A549 (cell line): ENCODE results near the gene GNA12. TPM values are rescaled to one million over a fixed set of nuclear protein-coding genes. Genes with fewer than 3 reads are reported as not detected.

ENCODE experiments used
- ATAC-seq, 2 experiments: fragments of 200-7000 bp in 1 of 2; fragments of >200 bp in 1 of 2; cut with Nextera tagmentation in 1 of 2; cut with Tn5 transposase in 1 of 2; 3 replicates each; pipeline versions ENCODE4 v1.8.0 to v1.9.1; 2018 to 2020; ENCODE audit warnings: mild to moderate bottlenecking in 1 of 2, moderate library complexity in 1 of 2
- CTCF ChIA-PET: fragments of 300-600 bp; sonication (Branson Sonifier 250); formaldehyde crosslinking; extraction: SDS; loops from one replicate; lab custom pipeline; 2021; ENCODE audit warnings: antibody characterized with exemption, inconsistent platforms; lab: Yijun Ruan, JAX
- POLR2A ChIA-PET: fragments of 350-600 bp; formaldehyde crosslinking; extraction: SDS; loops from one replicate; lab custom pipeline; 2021; ENCODE audit warnings: antibody characterized with exemption, inconsistent platforms; lab: Yijun Ruan, JAX
- DNase-seq, 2 experiments: peaks; one replicate each; pipeline versions ENCODE4 v3.0.0 to v3.0.0-alpha.2; 2011 to 2016; ENCODE audit warnings: low read depth in 1 of 2, low spot score in 1 of 2
- FAIRE-seq: peaks from 2 replicates; lab custom pipeline; 2011; peaks lifted over from hg19 to GRCh38; lab: Jason Lieb, UNC
- H3K27ac ChIP-seq, 2 experiments: fragments of >200 bp; sonication (Bioruptor Twin); formaldehyde crosslinking; 3 replicates each; pipeline ENCODE4 v1.5.1; 2016 to 2017
- H3K4me1 ChIP-seq: fragments of >200 bp; sonication (Bioruptor Twin); formaldehyde crosslinking; 3 replicates; pipeline ENCODE4 v1.6.1; 2016
- H3K4me2 ChIP-seq: fragments of >200 bp; sonication (Bioruptor Twin); formaldehyde crosslinking; 3 replicates; pipeline ENCODE4 v1.6.1; 2016
- H3K4me3 ChIP-seq: fragments of >200 bp; sonication (Bioruptor Twin); formaldehyde crosslinking; 3 replicates; pipeline ENCODE4 v1.5.1; 2016
- H3K9me3 ChIP-seq: fragments of >200 bp; sonication (Bioruptor Twin); formaldehyde crosslinking; 3 replicates; pipeline ENCODE4 v1.6.1; 2016
- CEBPB ChIP-seq, 2 experiments: fragments of >200 bp in 1 of 2; sonication (Bioruptor Twin) in 1 of 2; formaldehyde crosslinking in 1 of 2; IDR thresholded peaks; 2 replicates each; pipeline ENCODE4 v1.6.1; 2012 to 2016
- EHF ChIP-seq: fragments of 250-450 bp; sonication (Bioruptor Pico); IDR thresholded peaks from 2 replicates; pipeline ENCODE4 v1.5.0; 2020; ENCODE audit warnings: mild to moderate bottlenecking
- EHMT2 ChIP-seq: fragments of 200-600 bp; sonication (generic); IDR thresholded peaks from 2 replicates; pipeline ENCODE4 v1.6.1; 2016; ENCODE audit warnings: antibody characterized with exemption, low read depth, mild to moderate bottlenecking, moderate library complexity
- EP300 ChIP-seq, 2 experiments: fragments of >200 bp; sonication (Bioruptor Twin); formaldehyde crosslinking; IDR thresholded peaks; 2 replicates in 1 of 2; 3 replicates in 1 of 2; pipeline ENCODE4 v1.6.1; 2016 to 2017
- FOSB ChIP-seq: fragments of 250-450 bp; sonication (Bioruptor Pico); IDR thresholded peaks from 2 replicates; pipeline ENCODE4 v1.5.0; 2020; ENCODE audit warnings: mild to moderate bottlenecking, moderate library complexity
- HDAC2 ChIP-seq: fragments of 200-600 bp; sonication (generic); IDR thresholded peaks from 2 replicates; pipeline ENCODE4 v1.6.1; 2016
- HOXA7 ChIP-seq: fragments of 250-450 bp; sonication (Bioruptor Pico); IDR thresholded peaks from 2 replicates; pipeline ENCODE4 v1.5.0; 2020; ENCODE audit warnings: mild to moderate bottlenecking, moderate library complexity
- HOXB5 ChIP-seq: fragments of 250-450 bp; sonication (Bioruptor Pico); IDR thresholded peaks from 2 replicates; pipeline ENCODE4 v1.5.0; 2020; ENCODE audit warnings: mild to moderate bottlenecking, moderate library complexity
- KDM1A ChIP-seq: fragments of 200-600 bp; sonication (generic); IDR thresholded peaks from 2 replicates; pipeline ENCODE4 v1.6.1; 2016; ENCODE audit warnings: low read depth, mild to moderate bottlenecking
- MAFK ChIP-seq: fragments of 450-650 bp; IDR thresholded peaks from 2 replicates; pipeline ENCODE4 v1.6.1; 2014; ENCODE audit not compliant: partially characterized antibody
- RAD21 ChIP-seq, 2 experiments: fragments of >200 bp in 1 of 2; sonication (Bioruptor Twin) in 1 of 2; formaldehyde crosslinking in 1 of 2; IDR thresholded peaks in 1 of 2; conservative IDR thresholded peaks in 1 of 2; 2 replicates in 1 of 2; 3 replicates in 1 of 2; pipeline ENCODE4 v1.6.1; 2012 to 2018; ENCODE audit warnings: inconsistent platforms in 1 of 2
- RARB ChIP-seq: fragments of 250-450 bp; sonication (Bioruptor Pico); IDR thresholded peaks from 2 replicates; pipeline ENCODE4 v1.8.0; 2021; ENCODE audit warnings: mild to moderate bottlenecking, moderate library complexity
- TFCP2L1 ChIP-seq: fragments of 250-450 bp; sonication (Bioruptor Pico); IDR thresholded peaks from 2 replicates; pipeline ENCODE4 v1.5.0; 2021; ENCODE audit warnings: mild to moderate bottlenecking
- ZC3H11A ChIP-seq: fragments of 450-650 bp; IDR thresholded peaks from 2 replicates; pipeline ENCODE4 v1.6.1; 2014; ENCODE audit warnings: antibody characterized with exemption, mild to moderate bottlenecking
- ZNF302 ChIP-seq: fragments of 250-450 bp; sonication (Bioruptor Pico); IDR thresholded peaks from 2 replicates; pipeline ENCODE4 v1.9.0; 2021; ENCODE audit warnings: inconsistent platforms, mild to moderate bottlenecking, moderate library complexity
- whole genome bisulfite sequencing: methylation state at CpG from one replicate; pipeline ENCODE4 v1.1.6; 2017; ENCODE audit errors: missing lambda C conversion rate; 5-methylcytosine and 5-hydroxymethylcytosine counted together
- polyA plus RNA-seq, 4 experiments: library from polyadenylated mRNA; depleted of rRNA in 3 of 4; stranded (reverse); fragments of >200 nt; fragmentation: RNase III in 1 of 4; extraction: RNeasy Plus Mini Kit Qiagen cat#74134 plus additional on column Dnase treatment in 1 of 4; gene quantifications; 2 replicates in 3 of 4; 3 replicates in 1 of 4; pipeline ENCODE4 v1.2.3, GENCODE V29; 2011 to 2017
- TF ChIP-seq, protein P1 (sequence below): fragments of >200 bp; sonication (Bioruptor Twin); formaldehyde crosslinking; IDR thresholded peaks from 3 replicates; pipeline ENCODE4 v1.6.1; 2016
- TF ChIP-seq, protein P2 (sequence below): IDR thresholded peaks from 2 replicates; pipeline ENCODE4 v1.6.1; 2012
- TF ChIP-seq, protein P3 (sequence below): fragments of 250-450 bp; sonication (Bioruptor Pico); IDR thresholded peaks from 2 replicates; pipeline ENCODE4 v1.5.0; 2021; ENCODE audit warnings: mild to moderate bottlenecking, moderate library complexity, borderline replicate concordance

GNA12 gene
- polyA plus RNA-seq, 2 of the 4 experiments (the other 2 are of a cell fraction) = 33.0 to 43.7 TPM

DNA sequence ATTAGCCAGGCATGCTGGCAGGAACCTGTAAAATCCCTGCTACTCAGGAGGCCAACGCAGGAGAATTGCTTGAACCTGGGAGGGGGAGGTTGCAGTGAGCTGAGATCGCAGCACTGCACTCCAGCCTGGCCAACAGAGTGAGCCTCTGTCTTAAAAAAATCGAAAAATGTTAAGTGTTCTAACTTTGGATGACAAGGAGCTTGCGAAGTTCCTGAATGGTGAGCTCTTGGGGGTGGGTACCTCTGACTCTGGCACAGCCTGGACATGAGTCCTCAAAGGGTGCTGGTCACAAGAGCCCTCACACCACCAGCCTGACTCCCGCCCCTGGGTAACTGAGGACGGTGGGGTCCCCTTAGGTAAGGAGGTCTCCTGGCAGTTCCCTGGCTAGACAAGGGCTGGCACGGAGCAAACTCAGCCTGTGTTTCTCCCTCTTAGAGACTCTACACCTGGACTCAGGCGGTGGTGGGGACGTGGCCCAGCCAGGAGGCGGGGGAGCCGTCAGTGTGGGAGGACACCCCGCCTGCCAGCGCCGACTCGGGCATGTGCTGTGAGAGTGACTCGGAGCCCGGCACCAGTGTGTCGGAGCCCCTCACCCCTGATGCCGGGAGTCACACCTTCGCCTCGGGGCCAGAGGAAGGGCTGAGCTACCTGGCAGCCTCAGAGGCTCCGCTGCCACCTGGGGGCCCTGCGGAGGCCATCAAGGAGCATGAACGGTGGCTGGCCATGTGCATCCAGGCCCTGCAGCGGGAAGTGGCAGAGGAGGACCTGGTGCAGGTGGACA, 132.0 kb downstream of the GNA12 start:
- 84% methylated on average over 22 of the region's 25 CpGs for WGBS
- H3K4me2 ChIP-seq = no peak overlapping the region
- no peaks in the 10 kb centered on the region for H3K9me3 ChIP-seq
- no peak for TF ChIP-seq HOXA7 (CRISPR knock-in tag)
- TF ChIP-seq, protein P1, sequence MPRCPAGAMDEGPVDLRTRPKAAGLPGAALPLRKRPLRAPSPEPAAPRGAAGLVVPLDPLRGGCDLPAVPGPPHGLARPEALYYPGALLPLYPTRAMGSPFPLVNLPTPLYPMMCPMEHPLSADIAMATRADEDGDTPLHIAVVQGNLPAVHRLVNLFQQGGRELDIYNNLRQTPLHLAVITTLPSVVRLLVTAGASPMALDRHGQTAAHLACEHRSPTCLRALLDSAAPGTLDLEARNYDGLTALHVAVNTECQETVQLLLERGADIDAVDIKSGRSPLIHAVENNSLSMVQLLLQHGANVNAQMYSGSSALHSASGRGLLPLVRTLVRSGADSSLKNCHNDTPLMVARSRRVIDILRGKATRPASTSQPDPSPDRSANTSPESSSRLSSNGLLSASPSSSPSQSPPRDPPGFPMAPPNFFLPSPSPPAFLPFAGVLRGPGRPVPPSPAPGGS = no peak
- TF ChIP-seq MAFK = no peak
- TF ChIP-seq, protein P2, sequence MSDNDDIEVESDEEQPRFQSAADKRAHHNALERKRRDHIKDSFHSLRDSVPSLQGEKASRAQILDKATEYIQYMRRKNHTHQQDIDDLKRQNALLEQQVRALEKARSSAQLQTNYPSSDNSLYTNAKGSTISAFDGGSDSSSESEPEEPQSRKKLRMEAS = no peak
- TF ChIP-seq EHMT2 = no peak
- TF ChIP-seq FOSB = no peak
- DNase-seq (no peak), ATAC-seq (no peak), FAIRE-seq (no peak)
- no peak overlapping the region for H3K4me3 ChIP-seq
- H3K27ac ChIP-seq = no peak overlapping the region
- ChIA-PET POLR2A (no interaction called here), CTCF (interaction anchor here (0.6 to 6.7 kb wide), 6 partner anchors 15 to 1774 kb away, joined by 3 to 36 read pairs (median 8); no protein-coding TSS in a partner anchor)
- no peaks in the 10 kb centered on the region for H3K4me1 ChIP-seq

DNA sequence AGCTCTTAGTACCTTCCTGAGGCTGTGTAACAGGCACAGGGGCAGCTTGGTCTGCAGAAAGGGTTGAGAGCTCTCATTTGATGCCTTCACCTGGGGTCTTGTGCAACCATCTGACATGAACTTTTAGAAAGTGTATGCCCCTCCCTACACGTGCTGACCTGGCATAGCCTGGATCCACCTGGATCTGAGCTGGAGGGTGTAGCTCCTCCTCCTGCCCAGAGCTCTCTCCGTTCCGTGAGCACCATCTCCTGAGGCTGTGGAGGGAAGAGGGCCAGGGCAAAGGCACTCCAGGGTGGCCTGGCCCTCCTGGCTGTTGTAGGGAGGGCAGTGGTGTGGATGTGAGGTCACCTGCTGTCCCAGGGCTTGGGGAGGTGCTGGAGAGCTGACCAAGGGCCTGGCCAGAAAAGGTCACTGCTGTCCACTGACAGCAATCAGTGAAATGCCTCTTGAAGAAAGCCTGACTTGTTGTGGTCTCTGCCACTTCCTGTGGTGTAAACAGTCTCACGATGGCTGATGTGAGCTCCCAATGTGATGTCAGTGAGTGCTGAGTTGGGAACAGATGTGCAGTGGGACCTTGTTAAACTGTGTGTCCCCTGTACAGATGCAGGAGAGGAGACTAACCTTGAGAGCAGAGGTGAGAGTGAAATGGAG, 133.1 kb downstream of the GNA12 start:
- POLR2A ChIA-PET = interaction anchor here (0.5 kb wide), 1 partner anchor 80 kb away, joined by 4 read pairs; no protein-coding TSS in a partner anchor
- WGBS = 41% methylated on average over 4 of the region's 4 CpGs
- DNase-seq = no peak

DNA sequence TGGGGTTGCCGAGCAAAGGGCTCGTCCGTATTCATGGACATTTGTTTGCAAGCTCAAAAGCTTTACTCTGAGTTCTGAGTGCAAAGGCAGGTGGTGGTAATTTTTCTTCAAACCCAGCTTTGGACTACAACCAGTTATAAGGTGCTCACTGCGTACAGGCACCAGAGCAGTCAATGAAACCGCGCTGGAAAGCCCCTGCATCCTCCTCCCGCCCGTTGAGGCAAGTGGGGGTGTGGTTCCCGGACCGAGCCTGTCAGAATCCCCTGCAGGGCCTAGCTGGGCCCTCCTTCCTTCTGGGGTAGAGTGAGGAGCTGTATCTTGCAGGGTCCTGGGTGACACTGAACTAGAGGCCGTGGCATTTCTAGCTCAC, 133.8 kb downstream of the GNA12 start:
- no peak overlapping the region for H3K4me3 ChIP-seq
- 89% methylated on average over 11 of the region's 11 CpGs for WGBS
- DNase-seq (no peak), FAIRE-seq (no peak), ATAC-seq (no peak)
- ChIA-PET POLR2A (no interaction called here), CTCF (interaction anchor here (0.6 to 6.7 kb wide), 46 partner anchors 8 to 1922 kb away, joined by 3 to 36 read pairs (median 5); no protein-coding TSS in a partner anchor)
- H3K4me2 ChIP-seq = no peak overlapping the region
- H3K9me3 ChIP-seq = no peaks in the 10 kb centered on the region
- no peak overlapping the region for H3K27ac ChIP-seq
- H3K4me1 ChIP-seq = no peaks in the 10 kb centered on the region
- no peak for TF ChIP-seq RARB (CRISPR knock-in tag)
- TF ChIP-seq EHF (CRISPR knock-in tag) = no peak
- no peak for TF ChIP-seq HDAC2
- TF ChIP-seq, protein P3, sequence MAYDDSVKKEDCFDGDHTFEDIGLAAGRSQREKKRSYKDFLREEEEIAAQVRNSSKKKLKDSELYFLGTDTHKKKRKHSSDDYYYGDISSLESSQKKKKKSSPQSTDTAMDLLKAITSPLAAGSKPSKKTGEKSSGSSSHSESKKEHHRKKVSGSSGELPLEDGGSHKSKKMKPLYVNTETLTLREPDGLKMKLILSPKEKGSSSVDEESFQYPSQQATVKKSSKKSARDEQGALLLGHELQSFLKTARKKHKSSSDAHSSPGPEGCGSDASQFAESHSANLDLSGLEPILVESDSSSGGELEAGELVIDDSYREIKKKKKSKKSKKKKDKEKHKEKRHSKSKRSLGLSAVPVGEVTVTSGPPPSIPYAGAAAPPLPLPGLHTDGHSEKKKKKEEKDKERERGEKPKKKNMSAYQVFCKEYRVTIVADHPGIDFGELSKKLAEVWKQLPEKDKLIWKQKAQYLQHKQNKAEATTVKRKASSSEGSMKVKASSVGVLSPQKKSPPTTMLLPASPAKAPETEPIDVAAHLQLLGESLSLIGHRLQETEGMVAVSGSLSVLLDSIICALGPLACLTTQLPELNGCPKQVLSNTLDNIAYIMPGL (CRISPR knock-in tag) = no peak
- TF ChIP-seq, protein P1 = no peak
- no peak for TF ChIP-seq MAFK
- TF ChIP-seq KDM1A = no peak
- no peak for TF ChIP-seq CEBPB (IDR thresholded peaks at IDR 0.05)
- no peak for TF ChIP-seq RAD21 (conservative IDR thresholded peaks at IDR 0.05 in 1 of 2, IDR thresholded peaks at IDR 0.05 in 1 of 2)
- no peak for TF ChIP-seq ZNF302
- no peak for TF ChIP-seq ZC3H11A
- no peak for TF ChIP-seq EP300 (IDR thresholded peaks at IDR 0.05)
- no peak for TF ChIP-seq TFCP2L1
- no peak for TF ChIP-seq HOXB5 (CRISPR knock-in tag)

More for the DNA sequence above, 133.1 kb downstream of the GNA12 start:
- ATAC-seq (no peak), FAIRE-seq (no peak)
- Histone ChIP-seq H3K27ac (no peak overlapping the region), H3K9me3 (no peaks in the 10 kb centered on the region), H3K4me3 (no peak overlapping the region), H3K4me1 (no peaks in the 10 kb centered on the region), H3K4me2 (no peak overlapping the region)
- CTCF ChIA-PET = interaction anchor here (0.9 to 6.7 kb wide), 24 partner anchors 8 to 261 kb away, joined by 3 to 36 read pairs (median 9); no protein-coding TSS in a partner anchor
- TF ChIP-seq, protein P1 = no peak
